Right lobe of liver (tissue), 4 donors: ENCODE measurements around the gene CD48.

Source experiments
- CTCF ChIP-seq, 4 donors: fragments of 200-600 bp in 3 of 4; fragments of 450-650 bp in 1 of 4; IDR thresholded peaks; one replicate each; pipeline versions ENCODE4 v1.5.1 to v1.8.0; 2016 to 2022; ENCODE audit warnings: antibody characterized with exemption in 4 of 4, mild to moderate bottlenecking in 2 of 4
- POLR2A ChIP-seq: fragments of 450-650 bp; IDR thresholded peaks from one replicate; pipeline ENCODE4 v1.6.1; 2017; ENCODE audit warnings: antibody characterized with exemption, mild to moderate bottlenecking
- donor health status: DM: no; HTN: no; CAD: no.
- donor health status: DM: no; HTN: no; CAD: no.
- donor health status: DM: no; HTN: yes; CAD: no.

- TF ChIP-seq CTCF (IDR thresholded peaks at IDR 0.05) (no peak), POLR2A (no peak)
Observed at GRCh38 chr1:160747717-160748116, 36.1 kb upstream of the CD48 start.
